Ascending aorta (tissue), 2 donors: ENCODE measurements around the gene RASGRF2. TPM values are rescaled to one million over a fixed set of nuclear protein-coding genes. Genes with fewer than 3 reads are reported as not detected.

Experiments used
- DNase-seq, 2 donors: peaks; one replicate each; pipeline ENCODE4 v3.0.0-alpha.2; 2019; ENCODE audit warnings: low spot score in 2 of 2
- H3K27ac ChIP-seq, 2 donors: fragments of 200-600 bp; sonication (generic); one replicate each; pipeline ENCODE4 v1.5.1; 2016 to 2017; ENCODE audit warnings: mild to moderate bottlenecking in 1 of 2
- H3K27me3 ChIP-seq: fragments of 200-600 bp; sonication (generic); one replicate; pipeline ENCODE4 v1.5.1; 2017
- H3K36me3 ChIP-seq, 2 donors: fragments of 200-600 bp; sonication (generic); one replicate each; pipeline ENCODE4 v1.5.1; 2016
- H3K4me1 ChIP-seq, 2 donors: fragments of 200-600 bp; sonication (generic); one replicate each; pipeline ENCODE4 v1.5.1; 2016 to 2017; ENCODE audit warnings: mild to moderate bottlenecking in 1 of 2
- H3K4me3 ChIP-seq, 2 donors: fragments of 200-600 bp; sonication (generic); one replicate each; pipeline ENCODE4 v1.5.1; 2016 to 2017; ENCODE audit warnings: mild to moderate bottlenecking in 1 of 2
- H3K9me3 ChIP-seq, 2 donors: fragments of 200-600 bp; sonication (generic); one replicate each; pipeline ENCODE4 v1.5.1; 2016
- CTCF ChIP-seq, 3 experiments: fragments of 200-600 bp in 2 of 3; fragments of 450-650 bp in 1 of 3; sonication (generic) in 2 of 3; IDR thresholded peaks; one replicate each; pipeline ENCODE4 v1.5.1; 2016 to 2019; ENCODE audit warnings: antibody characterized with exemption in 3 of 3, mild to moderate bottlenecking in 1 of 3, moderate library complexity in 1 of 3
- intact Hi-C: fragments of 100-400 bp; cut with DNase I; formaldehyde crosslinking; loops from one replicate; pipeline ENCODE4 v1.15.1; 2023
- total RNA-seq: library from RNA; depleted of rRNA; stranded (reverse); fragments of >200 nt; gene quantifications from one replicate; pipeline ENCODE4 v1.1.0, GENCODE V29; 2016

The RASGRF2 gene
- total RNA-seq, 1 donor from 2014 or later, result 16.9 TPM

GRCh38 chr5:81179959-81180358 is 219.8 kb downstream of the RASGRF2 start:
- Histone ChIP-seq H3K4me1 (no peaks in the 10 kb centered on the region), H3K9me3 (no peaks in the 10 kb centered on the region), H3K36me3 (no peaks in the 10 kb centered on the region), H3K27me3 (no peaks in the 10 kb centered on the region), H3K4me3 (no peak overlapping the region), H3K27ac (no peak overlapping the region)
- no peak for DNase-seq
- intact Hi-C loops, result no loop called here
- TF ChIP-seq CTCF (IDR thresholded peaks at IDR 0.05), result no peak

DNA sequence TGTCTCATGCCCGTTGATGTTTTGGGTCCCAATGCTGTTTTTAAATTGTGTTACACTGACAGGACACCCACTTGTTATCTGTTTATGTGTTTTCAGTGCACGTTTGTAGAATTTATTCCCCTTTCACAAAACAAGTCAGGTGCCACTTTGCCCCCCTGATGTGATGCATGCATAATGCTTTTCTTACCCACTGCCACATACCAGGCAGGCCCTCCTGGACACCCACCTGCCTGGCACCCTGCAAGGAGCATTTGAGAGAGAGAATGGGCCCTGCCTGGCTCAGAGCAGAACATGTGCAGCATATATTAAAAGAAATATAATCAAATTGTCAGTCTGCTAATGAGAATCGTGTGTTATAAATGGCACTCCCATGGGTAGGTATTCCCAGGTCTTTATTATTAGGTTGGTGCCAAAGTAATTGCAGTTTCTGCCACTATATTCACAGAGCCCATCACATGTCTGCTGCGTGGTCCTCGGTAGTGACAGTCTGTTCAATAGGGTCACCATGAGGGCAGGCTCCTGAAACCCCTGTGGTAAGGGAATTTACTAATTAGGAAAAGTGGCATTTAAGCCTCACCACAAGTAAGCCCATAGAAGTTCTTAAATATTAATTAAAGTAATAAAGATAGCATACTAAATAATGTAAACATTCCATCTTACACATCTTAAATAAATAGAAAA is 220.8 kb downstream of the RASGRF2 start:
- Histone ChIP-seq H3K9me3 (no peaks in the 10 kb centered on the region), H3K4me1 (no peaks in the 10 kb centered on the region), H3K4me3 (no peak overlapping the region), H3K27ac (no peak overlapping the region), H3K27me3 (no peaks in the 10 kb centered on the region), H3K36me3 (no peaks in the 10 kb centered on the region)
- TF ChIP-seq CTCF (IDR thresholded peaks at IDR 0.05), result no peak
- intact Hi-C loops, result no loop called here
- no peak for DNase-seq

DNA sequence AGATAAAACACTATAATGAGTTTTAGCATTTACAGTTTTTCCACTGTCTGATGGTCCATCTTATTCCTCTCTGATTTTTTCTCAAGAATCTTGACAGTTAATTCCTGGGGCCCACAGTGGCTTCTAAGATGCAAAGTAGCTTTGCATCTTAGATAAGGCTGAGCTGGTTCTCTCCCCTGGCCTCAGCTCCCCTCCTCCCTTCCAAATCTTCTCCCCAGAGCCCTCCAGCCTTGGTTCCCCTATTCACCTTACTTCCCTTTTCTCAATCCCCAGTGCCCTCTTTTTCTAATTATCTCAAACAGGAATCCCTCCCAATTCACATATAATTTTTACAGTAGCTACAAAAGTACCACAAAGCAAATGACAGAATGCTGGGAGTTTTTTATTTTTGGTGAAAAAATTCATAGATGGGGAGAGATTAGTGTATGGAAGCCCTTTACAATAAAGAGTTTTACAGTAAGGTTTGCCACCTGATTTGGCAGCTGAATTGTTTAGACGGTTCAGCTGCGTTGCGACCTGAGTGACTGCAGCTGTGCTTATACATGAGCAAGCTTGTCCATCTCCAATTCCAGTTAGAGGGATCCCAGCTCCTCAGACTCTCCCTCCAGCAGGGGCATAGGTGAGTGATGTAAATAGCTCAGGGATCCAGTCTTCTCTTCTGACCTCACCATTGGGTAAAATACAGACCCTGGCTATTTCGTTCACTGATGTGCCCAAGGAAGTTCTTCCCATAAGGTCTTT is 221.6 kb downstream of the RASGRF2 start:
- no peak for DNase-seq
- Histone ChIP-seq H3K9me3 (no peaks in the 10 kb centered on the region), H3K36me3 (no peaks in the 10 kb centered on the region), H3K4me3 (no peak overlapping the region), H3K4me1 (no peaks in the 10 kb centered on the region), H3K27ac (no peak overlapping the region), H3K27me3 (no peaks in the 10 kb centered on the region)
- intact Hi-C loops, result no loop called here
- TF ChIP-seq CTCF (IDR thresholded peaks at IDR 0.05), result no peak

DNA sequence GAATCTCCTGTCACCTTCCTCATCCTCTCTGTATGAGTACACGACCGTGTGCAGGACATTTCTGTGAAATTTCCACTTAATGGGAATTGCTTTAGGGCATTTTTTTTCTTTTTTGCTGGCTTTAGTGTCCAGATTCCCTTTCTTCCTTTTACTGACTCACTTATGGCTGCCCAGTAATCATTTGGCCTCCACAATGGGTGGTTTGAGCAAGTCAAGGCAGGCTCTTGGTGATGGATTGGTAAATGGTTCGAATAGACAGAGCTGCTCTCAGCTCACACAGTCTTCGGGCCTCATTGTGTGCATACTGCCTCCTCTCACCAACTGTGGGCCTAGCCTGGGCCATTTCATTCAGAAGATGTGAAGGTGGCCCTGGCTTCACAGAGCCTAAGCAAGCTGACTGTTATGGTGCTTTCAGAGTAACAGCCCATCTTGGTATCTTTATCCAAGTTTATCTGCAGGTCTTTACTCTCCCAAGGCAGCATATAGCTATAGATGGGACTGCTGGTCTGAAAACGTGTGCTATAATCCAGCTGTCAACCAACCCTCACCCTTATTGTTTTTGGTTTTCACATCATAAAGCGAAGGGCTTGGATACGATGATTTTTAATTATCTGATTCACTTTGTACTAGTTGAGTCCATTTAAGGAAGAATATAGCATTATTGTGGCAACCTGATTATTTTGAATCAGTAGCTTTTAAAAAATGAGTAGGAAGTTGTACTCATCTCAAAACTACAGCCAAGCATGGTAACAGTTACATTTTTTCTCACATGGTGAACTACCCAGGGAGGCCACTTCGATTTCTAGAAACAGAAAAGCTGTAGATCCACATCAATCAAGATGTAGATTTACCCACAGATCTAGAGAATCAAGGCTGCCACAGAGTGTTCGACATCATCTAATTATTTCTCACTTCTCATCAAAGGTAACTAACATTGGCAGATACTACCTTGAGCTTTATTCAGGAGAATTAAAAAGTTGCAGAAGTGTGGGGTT is 222.5 kb downstream of the RASGRF2 start:
- DNase-seq, result no peak
- intact Hi-C loops, result no loop called here
- Histone ChIP-seq H3K4me3 (no peak overlapping the region), H3K36me3 (no peaks in the 10 kb centered on the region), H3K4me1 (no peaks in the 10 kb centered on the region), H3K27ac (no peak overlapping the region), H3K9me3 (no peaks in the 10 kb centered on the region), H3K27me3 (no peaks in the 10 kb centered on the region)
- TF ChIP-seq CTCF (IDR thresholded peaks at IDR 0.05), result no peak

GRCh38 chr5:81183811-81184748 is 223.9 kb downstream of the RASGRF2 start:
- no peak for TF ChIP-seq CTCF (IDR thresholded peaks at IDR 0.05)

More at GRCh38 chr5:81183811-81184748, 223.9 kb downstream of the RASGRF2 start:
- H3K27ac ChIP-seq, result no peak overlapping the region
- DNase-seq, result no peak
- no peak overlapping the region for H3K4me3 ChIP-seq
- no peaks in the 10 kb centered on the region for H3K36me3 ChIP-seq
- intact Hi-C loops, result no loop called here
- H3K9me3 ChIP-seq, result no peaks in the 10 kb centered on the region
- H3K4me1 ChIP-seq, result no peaks in the 10 kb centered on the region
- H3K27me3 ChIP-seq, result no peaks in the 10 kb centered on the region
